Erythroblast (primary cell): ENCODE data around the gene TBX1.

ENCODE experiments used
- GATA1 ChIP-seq: IDR thresholded peaks from 2 replicates; pipeline ENCODE4 v1.6.1; 2011; ENCODE audit warnings: low read depth, mild to moderate bottlenecking, control low read depth, low read length, moderate library complexity
- POLR2A ChIP-seq: IDR thresholded peaks from 2 replicates; pipeline ENCODE4 v1.6.1; 2011; ENCODE audit warnings: mild to moderate bottlenecking, low read length

DNA sequence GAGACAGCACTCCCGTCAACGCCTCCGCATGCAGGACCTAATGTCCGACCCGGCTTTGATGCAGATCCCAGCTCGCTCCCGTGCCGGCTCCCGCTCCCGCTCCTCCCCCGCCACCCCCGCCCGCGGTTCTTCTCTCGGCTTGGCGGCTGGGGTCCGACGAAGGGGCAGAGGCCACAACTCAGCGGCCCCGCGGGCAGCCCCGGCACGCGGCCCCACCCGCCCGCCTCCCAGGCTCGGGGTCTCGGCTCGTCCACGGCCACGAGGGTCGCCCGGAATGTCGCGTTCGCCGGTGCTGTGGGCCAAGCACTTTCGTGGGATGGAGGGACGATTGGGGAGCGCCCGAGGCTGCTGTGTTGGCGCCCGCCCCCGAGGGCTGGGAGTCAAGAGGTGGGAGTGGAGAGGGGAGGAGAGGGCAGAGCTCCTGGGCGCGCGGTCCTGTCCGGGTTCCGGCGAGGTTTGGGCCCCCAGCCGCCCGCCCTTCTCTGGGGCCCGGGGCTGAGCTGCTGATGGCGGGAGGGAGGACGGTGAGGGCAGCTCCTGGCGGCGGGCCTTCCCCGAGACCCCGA, 5.3 kb upstream of the TBX1 start:
- TF ChIP-seq POLR2A (no peak), GATA1 (no peak)
